Sigmoid colon (tissue), 4 donors: Measurements from ENCODE around the gene TSTD2.

Experiments used
- POLR2AphosphoS5 ChIP-seq, 4 donors: sonication (generic); formaldehyde crosslinking; IDR thresholded peaks; one replicate each; pipeline ENCODE4 v1.6.1; 2017; ENCODE audit warnings: antibody characterized with exemption in 4 of 4
- TF ChIP-seq, protein P1 (sequence below), 4 experiments: fragments of 450-650 bp in 3 of 4; fragments of 200-600 bp in 1 of 4; IDR thresholded peaks; one replicate each; pipeline ENCODE4 v1.5.1; 2016 to 2019; ENCODE audit warnings: antibody characterized with exemption in 4 of 4, mild to moderate bottlenecking in 3 of 4, moderate library complexity in 2 of 4

GRCh38 chr9:97556036-97556720 lies 77.0 kb downstream of the TSTD2 start:
- TF ChIP-seq, protein P1, sequence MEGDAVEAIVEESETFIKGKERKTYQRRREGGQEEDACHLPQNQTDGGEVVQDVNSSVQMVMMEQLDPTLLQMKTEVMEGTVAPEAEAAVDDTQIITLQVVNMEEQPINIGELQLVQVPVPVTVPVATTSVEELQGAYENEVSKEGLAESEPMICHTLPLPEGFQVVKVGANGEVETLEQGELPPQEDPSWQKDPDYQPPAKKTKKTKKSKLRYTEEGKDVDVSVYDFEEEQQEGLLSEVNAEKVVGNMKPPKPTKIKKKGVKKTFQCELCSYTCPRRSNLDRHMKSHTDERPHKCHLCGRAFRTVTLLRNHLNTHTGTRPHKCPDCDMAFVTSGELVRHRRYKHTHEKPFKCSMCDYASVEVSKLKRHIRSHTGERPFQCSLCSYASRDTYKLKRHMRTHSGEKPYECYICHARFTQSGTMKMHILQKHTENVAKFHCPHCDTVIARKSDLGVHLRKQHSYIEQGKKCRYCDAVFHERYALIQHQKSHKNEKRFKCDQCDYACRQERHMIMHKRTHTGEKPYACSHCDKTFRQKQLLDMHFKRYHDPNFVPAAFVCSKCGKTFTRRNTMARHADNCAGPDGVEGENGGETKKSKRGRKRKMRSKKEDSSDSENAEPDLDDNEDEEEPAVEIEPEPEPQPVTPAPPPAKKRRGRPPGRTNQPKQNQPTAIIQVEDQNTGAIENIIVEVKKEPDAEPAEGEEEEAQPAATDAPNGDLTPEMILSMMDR (IDR thresholded peaks at IDR 0.05), result no peak
- TF ChIP-seq POLR2AphosphoS5 (IDR thresholded peaks at IDR 0.05), result no peak
